GM23338 (cell line): ENCODE results near the gene STAT5B. TPM values are rescaled to one million over a fixed set of nuclear protein-coding genes. Genes with fewer than 3 reads are reported as not detected.

Experiments used
- ATAC-seq: fragments of 200-7000 bp; cut with Tn5 transposase; 3 replicates; pipeline ENCODE4 v1.9.1; 2020
- DNase-seq: peaks from one replicate; pipeline ENCODE4 v3.0.0-alpha.2; 2015; ENCODE audit warnings: low spot score
- H2AFZ ChIP-seq: fragments of 200-600 bp; sonication (generic); 2 replicates; pipeline ENCODE4 v1.8.0; 2016; ENCODE audit warnings: antibody characterized with exemption, mild to moderate bottlenecking, moderate library complexity
- H3F3A ChIP-seq: fragments of 200-600 bp; sonication (generic); replicated peaks from 2 replicates; pipeline ENCODE4 v1.8.0; 2017; ENCODE audit warnings: antibody characterized with exemption, mixed run types, low read depth
- H3K27ac ChIP-seq: fragments of 200-600 bp; sonication (generic); 2 replicates; pipeline ENCODE4 v1.6.1; 2016; ENCODE audit warnings: low read depth
- H3K27me3 ChIP-seq: fragments of 200-600 bp; sonication (generic); 2 replicates; pipeline ENCODE4 v1.8.0; 2016; ENCODE audit warnings: mild to moderate bottlenecking, mixed run types, moderate library complexity; ENCODE audit not compliant: insufficient read depth
- H3K36me3 ChIP-seq: fragments of 200-600 bp; sonication (generic); 2 replicates; pipeline ENCODE4 v1.8.0; 2016; ENCODE audit warnings: mild to moderate bottlenecking; ENCODE audit not compliant: insufficient read depth
- H3K4me1 ChIP-seq: fragments of 200-600 bp; sonication (generic); 2 replicates; pipeline ENCODE4 v1.8.0; 2016; ENCODE audit warnings: mild to moderate bottlenecking, moderate library complexity; ENCODE audit not compliant: insufficient read depth
- H3K4me2 ChIP-seq: fragments of 200-600 bp; sonication (generic); 2 replicates; pipeline ENCODE4 v1.7.1; 2017; ENCODE audit warnings: mixed run types
- H3K4me3 ChIP-seq: fragments of 200-600 bp; sonication (generic); 2 replicates; pipeline ENCODE4 v1.6.1; 2016; ENCODE audit warnings: mixed run types
- H3K79me2 ChIP-seq: fragments of 200-600 bp; sonication (generic); replicated peaks from 2 replicates; pipeline ENCODE4 v1.8.0; 2017; ENCODE audit warnings: mild to moderate bottlenecking; ENCODE audit not compliant: insufficient read depth
- H3K9me2 ChIP-seq: fragments of 200-600 bp; sonication (generic); 2 replicates; pipeline ENCODE4 v1.8.0; 2017; ENCODE audit not compliant: insufficient read depth
- H4K20me1 ChIP-seq: fragments of 200-600 bp; sonication (generic); replicated peaks from 2 replicates; pipeline ENCODE4 v1.8.0; 2017; ENCODE audit warnings: mild to moderate bottlenecking; ENCODE audit not compliant: insufficient read depth
- H3K27ac Mint-ChIP-seq: 2 replicates; pipeline ENCODE4 v1.8.0; 2020; ENCODE audit warnings: inconsistent platforms, mild to moderate bottlenecking, moderate library complexity, mixed read lengths
- H3K27me3 Mint-ChIP-seq: 3 replicates; pipeline ENCODE4 v1.8.0; 2022; ENCODE audit warnings: low read depth, mild to moderate bottlenecking, moderate library complexity, mixed read lengths, inconsistent platforms; ENCODE audit not compliant: insufficient read depth, poor library complexity
- H3K36me3 Mint-ChIP-seq: 3 replicates; pipeline ENCODE4 v1.8.0; 2021; ENCODE audit warnings: low read depth, mild to moderate bottlenecking, inconsistent platforms, moderate library complexity, mixed read lengths
- H3K4me1 Mint-ChIP-seq: 3 replicates; pipeline ENCODE4 v1.8.0; 2020; ENCODE audit warnings: mild to moderate bottlenecking, inconsistent platforms, mixed read lengths
- H3K4me3 Mint-ChIP-seq: 3 replicates; pipeline ENCODE4 v1.8.0; 2021; ENCODE audit warnings: moderate library complexity, mild to moderate bottlenecking, inconsistent platforms, mixed read lengths
- H3K9me3 Mint-ChIP-seq: 3 replicates; pipeline ENCODE4 v1.8.0; 2020; ENCODE audit warnings: moderate library complexity, mild to moderate bottlenecking, inconsistent platforms, mixed read lengths
- CREB1 ChIP-seq: fragments of 250-450 bp; sonication (Bioruptor Pico); IDR thresholded peaks from 2 replicates; pipeline ENCODE4 v1.5.0; 2020; ENCODE audit warnings: low read depth, mild to moderate bottlenecking, moderate library complexity
- EZH2 ChIP-seq: fragments of 200-600 bp; sonication (generic); IDR thresholded peaks from one replicate; pipeline ENCODE4 v1.8.0; 2017; ENCODE audit warnings: antibody characterized with exemption, mild to moderate bottlenecking, low read depth; ENCODE audit not compliant: unreplicated experiment
- EZH2phosphoT487 ChIP-seq: fragments of 200-600 bp; sonication (generic); IDR thresholded peaks from one replicate; pipeline ENCODE4 v1.8.1; 2018; ENCODE audit warnings: antibody characterized with exemption; ENCODE audit not compliant: unreplicated experiment
- JUNB ChIP-seq: IDR thresholded peaks from one replicate; pipeline ENCODE4 v1.6.1; 2016; ENCODE audit warnings: antibody characterized with exemption; ENCODE audit not compliant: unreplicated experiment
- NANOG ChIP-seq: IDR thresholded peaks from 2 replicates; pipeline ENCODE4 v1.6.1; 2016; ENCODE audit warnings: antibody characterized with exemption, borderline replicate concordance
- POLR2AphosphoS5 ChIP-seq: IDR thresholded peaks from 2 replicates; pipeline ENCODE4 v1.6.1; 2016; ENCODE audit warnings: antibody characterized with exemption, low read depth
- REST ChIP-seq: IDR thresholded peaks from one replicate; pipeline ENCODE4 v1.6.1; 2018; ENCODE audit warnings: antibody characterized with exemption; ENCODE audit not compliant: unreplicated experiment
- STAT1 ChIP-seq: IDR thresholded peaks from one replicate; pipeline ENCODE4 v1.6.1; 2016; ENCODE audit warnings: antibody characterized with exemption; ENCODE audit not compliant: unreplicated experiment
- ZNF114 ChIP-seq: fragments of 250-450 bp; sonication (Bioruptor Pico); IDR thresholded peaks from 2 replicates; pipeline ENCODE4 v1.5.0; 2020; ENCODE audit warnings: mild to moderate bottlenecking, moderate library complexity
- ZNF331 ChIP-seq: fragments of 250-450 bp; sonication (Bioruptor Pico); IDR thresholded peaks from 2 replicates; pipeline ENCODE4 v1.5.0; 2020; ENCODE audit warnings: low read depth, mild to moderate bottlenecking, moderate library complexity
- polyA plus RNA-seq: library from polyadenylated mRNA; unstranded; fragments of >200 nt; fragmentation: Nextera tagmentation; extraction: Ambion mirVana; gene quantifications from 2 replicates; pipeline ENCODE4 v1.2.1, GENCODE V29; 2016
- total RNA-seq: library from RNA; depleted of rRNA; stranded (reverse); fragments of >200 nt; shearing (Covaris generic); gene quantifications from 2 replicates; pipeline ENCODE4 v1.2.3, GENCODE V29; 2014
- TF ChIP-seq, protein P1 (sequence below), 2 experiments: fragments of 200-600 bp in 1 of 2; sonication (generic) in 1 of 2; conservative IDR thresholded peaks; 2 replicates each; pipeline versions ENCODE4 v1.5.1 to v1.6.1; 2016 to 2017; ENCODE audit warnings: antibody characterized with exemption in 2 of 2, low read depth in 2 of 2, mild to moderate bottlenecking in 2 of 2, moderate library complexity in 1 of 2
- TF ChIP-seq, protein P2 (sequence below): fragments of 250-450 bp; sonication (Bioruptor Pico); IDR thresholded peaks from 2 replicates; pipeline ENCODE4 v1.5.0; 2020; ENCODE audit warnings: mild to moderate bottlenecking, moderate library complexity
- TF ChIP-seq, protein P3 (sequence below): IDR thresholded peaks from 2 replicates; pipeline ENCODE4 v1.6.1; 2016; ENCODE audit warnings: antibody characterized with exemption

Gene STAT5B
- total and polyA plus RNA-seq, 2 experiments from 2014 or later, result 13.9 to 60.5 TPM

DNA sequence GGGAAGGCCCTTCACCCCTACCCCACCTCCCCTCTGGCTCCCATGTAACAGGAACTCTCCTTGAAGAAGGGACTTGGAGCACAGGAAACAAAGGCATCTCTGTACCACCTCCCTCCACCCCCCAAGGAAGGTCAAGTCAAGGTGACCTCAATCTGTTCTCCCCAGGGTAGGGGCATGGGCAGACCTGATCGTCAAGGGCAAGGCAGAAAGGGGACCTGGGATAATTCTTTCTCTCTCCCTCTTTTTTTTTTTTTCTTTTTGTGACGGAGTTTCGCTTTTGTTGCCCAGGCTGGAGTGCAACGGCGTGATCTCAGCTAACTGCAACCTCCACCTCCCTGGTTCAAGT is 7.8 kb upstream of the STAT5B start:
- Histone ChIP-seq H3K36me3 (no peaks in the 10 kb centered on the region), H4K20me1 (no peaks in the 10 kb centered on the region), H3K4me1 (peaks cover 13% of the 10 kb centered on the region), H3K4me2 (no peak overlapping the region), H2AFZ (no peak overlapping the region), H3K27me3 (peaks cover 24% of the 10 kb centered on the region), H3K4me3 (no peak overlapping the region), H3K27ac (no peak overlapping the region), H3F3A (0 out of 2 replicates have a peak, but pooled peaks cover 9% of the 10 kb centered on the region), H3K9me2 (no peaks in the 10 kb centered on the region), H3K79me2 (no peaks in the 10 kb centered on the region)
- H3K9me3 Mint-ChIP-seq, result no peaks in the 10 kb centered on the region
- H3K27ac Mint-ChIP-seq, result no peak overlapping the region
- TF ChIP-seq, protein P1, sequence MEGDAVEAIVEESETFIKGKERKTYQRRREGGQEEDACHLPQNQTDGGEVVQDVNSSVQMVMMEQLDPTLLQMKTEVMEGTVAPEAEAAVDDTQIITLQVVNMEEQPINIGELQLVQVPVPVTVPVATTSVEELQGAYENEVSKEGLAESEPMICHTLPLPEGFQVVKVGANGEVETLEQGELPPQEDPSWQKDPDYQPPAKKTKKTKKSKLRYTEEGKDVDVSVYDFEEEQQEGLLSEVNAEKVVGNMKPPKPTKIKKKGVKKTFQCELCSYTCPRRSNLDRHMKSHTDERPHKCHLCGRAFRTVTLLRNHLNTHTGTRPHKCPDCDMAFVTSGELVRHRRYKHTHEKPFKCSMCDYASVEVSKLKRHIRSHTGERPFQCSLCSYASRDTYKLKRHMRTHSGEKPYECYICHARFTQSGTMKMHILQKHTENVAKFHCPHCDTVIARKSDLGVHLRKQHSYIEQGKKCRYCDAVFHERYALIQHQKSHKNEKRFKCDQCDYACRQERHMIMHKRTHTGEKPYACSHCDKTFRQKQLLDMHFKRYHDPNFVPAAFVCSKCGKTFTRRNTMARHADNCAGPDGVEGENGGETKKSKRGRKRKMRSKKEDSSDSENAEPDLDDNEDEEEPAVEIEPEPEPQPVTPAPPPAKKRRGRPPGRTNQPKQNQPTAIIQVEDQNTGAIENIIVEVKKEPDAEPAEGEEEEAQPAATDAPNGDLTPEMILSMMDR (conservative IDR thresholded peaks at IDR 0.05; ENCODE audit: low read depth in 2 of 2), result no peak
- TF ChIP-seq, protein P2, sequence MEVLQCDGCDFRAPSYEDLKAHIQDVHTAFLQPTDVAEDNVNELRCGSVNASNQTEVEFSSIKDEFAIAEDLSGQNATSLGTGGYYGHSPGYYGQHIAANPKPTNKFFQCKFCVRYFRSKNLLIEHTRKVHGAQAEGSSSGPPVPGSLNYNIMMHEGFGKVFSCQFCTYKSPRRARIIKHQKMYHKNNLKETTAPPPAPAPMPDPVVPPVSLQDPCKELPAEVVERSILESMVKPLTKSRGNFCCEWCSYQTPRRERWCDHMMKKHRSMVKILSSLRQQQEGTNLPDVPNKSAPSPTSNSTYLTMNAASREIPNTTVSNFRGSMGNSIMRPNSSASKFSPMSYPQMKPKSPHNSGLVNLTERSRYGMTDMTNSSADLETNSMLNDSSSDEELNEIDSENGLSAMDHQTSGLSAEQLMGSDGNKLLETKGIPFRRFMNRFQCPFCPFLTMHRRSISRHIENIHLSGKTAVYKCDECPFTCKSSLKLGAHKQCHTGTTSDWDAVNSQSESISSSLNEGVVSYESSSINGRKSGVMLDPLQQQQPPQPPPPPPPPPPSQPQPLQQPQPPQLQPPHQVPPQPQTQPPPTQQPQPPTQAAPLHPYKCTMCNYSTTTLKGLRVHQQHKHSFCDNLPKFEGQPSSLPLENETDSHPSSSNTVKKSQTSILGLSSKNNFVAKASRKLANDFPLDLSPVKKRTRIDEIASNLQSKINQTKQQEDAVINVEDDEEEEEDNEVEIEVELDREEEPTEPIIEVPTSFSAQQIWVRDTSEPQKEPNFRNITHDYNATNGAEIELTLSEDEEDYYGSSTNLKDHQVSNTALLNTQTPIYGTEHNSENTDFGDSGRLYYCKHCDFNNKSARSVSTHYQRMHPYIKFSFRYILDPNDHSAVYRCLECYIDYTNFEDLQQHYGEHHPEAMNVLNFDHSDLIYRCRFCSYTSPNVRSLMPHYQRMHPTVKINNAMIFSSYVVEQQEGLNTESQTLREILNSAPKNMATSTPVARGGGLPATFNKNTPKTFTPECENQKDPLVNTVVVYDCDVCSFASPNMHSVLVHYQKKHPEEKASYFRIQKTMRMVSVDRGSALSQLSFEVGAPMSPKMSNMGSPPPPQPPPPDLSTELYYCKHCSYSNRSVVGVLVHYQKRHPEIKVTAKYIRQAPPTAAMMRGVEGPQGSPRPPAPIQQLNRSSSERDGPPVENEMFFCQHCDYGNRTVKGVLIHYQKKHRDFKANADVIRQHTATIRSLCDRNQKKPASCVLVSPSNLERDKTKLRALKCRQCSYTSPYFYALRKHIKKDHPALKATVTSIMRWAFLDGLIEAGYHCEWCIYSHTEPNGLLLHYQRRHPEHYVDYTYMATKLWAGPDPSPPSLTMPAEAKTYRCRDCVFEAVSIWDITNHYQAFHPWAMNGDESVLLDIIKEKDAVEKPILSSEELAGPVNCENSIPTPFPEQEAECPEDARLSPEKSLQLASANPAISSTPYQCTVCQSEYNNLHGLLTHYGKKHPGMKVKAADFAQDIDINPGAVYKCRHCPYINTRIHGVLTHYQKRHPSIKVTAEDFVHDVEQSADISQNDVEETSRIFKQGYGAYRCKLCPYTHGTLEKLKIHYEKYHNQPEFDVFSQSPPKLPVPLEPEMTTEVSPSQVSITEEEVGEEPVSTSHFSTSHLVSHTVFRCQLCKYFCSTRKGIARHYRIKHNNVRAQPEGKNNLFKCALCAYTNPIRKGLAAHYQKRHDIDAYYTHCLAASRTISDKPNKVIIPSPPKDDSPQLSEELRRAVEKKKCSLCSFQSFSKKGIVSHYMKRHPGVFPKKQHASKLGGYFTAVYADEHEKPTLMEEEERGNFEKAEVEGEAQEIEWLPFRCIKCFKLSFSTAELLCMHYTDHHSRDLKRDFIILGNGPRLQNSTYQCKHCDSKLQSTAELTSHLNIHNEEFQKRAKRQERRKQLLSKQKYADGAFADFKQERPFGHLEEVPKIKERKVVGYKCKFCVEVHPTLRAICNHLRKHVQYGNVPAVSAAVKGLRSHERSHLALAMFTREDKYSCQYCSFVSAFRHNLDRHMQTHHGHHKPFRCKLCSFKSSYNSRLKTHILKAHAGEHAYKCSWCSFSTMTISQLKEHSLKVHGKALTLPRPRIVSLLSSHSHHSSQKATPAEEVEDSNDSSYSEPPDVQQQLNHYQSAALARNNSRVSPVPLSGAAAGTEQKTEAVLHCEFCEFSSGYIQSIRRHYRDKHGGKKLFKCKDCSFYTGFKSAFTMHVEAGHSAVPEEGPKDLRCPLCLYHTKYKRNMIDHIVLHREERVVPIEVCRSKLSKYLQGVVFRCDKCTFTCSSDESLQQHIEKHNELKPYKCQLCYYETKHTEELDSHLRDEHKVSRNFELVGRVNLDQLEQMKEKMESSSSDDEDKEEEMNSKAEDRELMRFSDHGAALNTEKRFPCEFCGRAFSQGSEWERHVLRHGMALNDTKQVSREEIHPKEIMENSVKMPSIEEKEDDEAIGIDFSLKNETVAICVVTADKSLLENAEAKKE (CRISPR knock-in tag), result no peak
- no peak for TF ChIP-seq ZNF331 (CRISPR knock-in tag)
- TF ChIP-seq, protein P3, sequence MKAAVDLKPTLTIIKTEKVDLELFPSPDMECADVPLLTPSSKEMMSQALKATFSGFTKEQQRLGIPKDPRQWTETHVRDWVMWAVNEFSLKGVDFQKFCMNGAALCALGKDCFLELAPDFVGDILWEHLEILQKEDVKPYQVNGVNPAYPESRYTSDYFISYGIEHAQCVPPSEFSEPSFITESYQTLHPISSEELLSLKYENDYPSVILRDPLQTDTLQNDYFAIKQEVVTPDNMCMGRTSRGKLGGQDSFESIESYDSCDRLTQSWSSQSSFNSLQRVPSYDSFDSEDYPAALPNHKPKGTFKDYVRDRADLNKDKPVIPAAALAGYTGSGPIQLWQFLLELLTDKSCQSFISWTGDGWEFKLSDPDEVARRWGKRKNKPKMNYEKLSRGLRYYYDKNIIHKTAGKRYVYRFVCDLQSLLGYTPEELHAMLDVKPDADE, result no peak
- TF ChIP-seq CREB1 (CRISPR knock-in tag), result no peak
- TF ChIP-seq ZNF114 (CRISPR knock-in tag), result no peak
- no peak for TF ChIP-seq STAT1
- no peak for TF ChIP-seq JUNB
- no peak for TF ChIP-seq POLR2AphosphoS5
- TF ChIP-seq NANOG, result no peak
- TF ChIP-seq EZH2, result no peak
- TF ChIP-seq EZH2phosphoT487, result no peak
- no peak for TF ChIP-seq REST
- peaks cover 26% of the 10 kb centered on the region for H3K27me3 Mint-ChIP-seq
- no peak overlapping the region for H3K4me3 Mint-ChIP-seq
- H3K4me1 Mint-ChIP-seq, result peaks cover 29% of the 10 kb centered on the region
- ATAC-seq (no peak), DNase-seq (no peak)
- no peaks in the 10 kb centered on the region for H3K36me3 Mint-ChIP-seq
